Neural cell (in vitro differentiated cells): ENCODE results near the gene HLF. TPM values are rescaled to one million over a fixed set of nuclear protein-coding genes. Genes with fewer than 3 reads are reported as not detected.

Experiments
- H2AFZ ChIP-seq: fragments of 200-600, 300-800 bp; sonication (generic), shearing (Covaris generic); 2 replicates; pipeline ENCODE4 v1.6.0; 2014; ENCODE audit warnings: low read depth, mild to moderate bottlenecking, antibody characterized with exemption, low read length, moderate library complexity
- H3F3A ChIP-seq: fragments of 200-600 bp; shearing (Covaris generic); 2 replicates; pipeline ENCODE4 v1.6.1; 2016; ENCODE audit warnings: mild to moderate bottlenecking, moderate library complexity, mixed read lengths, antibody characterized with exemption, low read length; ENCODE audit not compliant: insufficient read depth, poor library complexity, severe bottlenecking
- H3K27ac ChIP-seq: fragments of 200-600, 300-800 bp; sonication (generic), shearing (Covaris generic); 2 replicates; pipeline ENCODE4 v1.5.1; 2014; ENCODE audit warnings: mild to moderate bottlenecking, low read length, moderate library complexity
- H3K27me3 ChIP-seq: fragments of 300-800, 200-600 bp; sonication (generic), shearing (Covaris generic); 2 replicates; pipeline ENCODE4 v1.6.0; 2014; ENCODE audit warnings: mild to moderate bottlenecking, low read depth, low read length, moderate library complexity; ENCODE audit not compliant: insufficient read depth
- H3K36me3 ChIP-seq: fragments of 300-800, 200-600 bp; sonication (generic), shearing (Covaris generic); 2 replicates; pipeline ENCODE4 v1.5.1; 2014; ENCODE audit warnings: mild to moderate bottlenecking, antibody characterized with exemption, low read length, moderate library complexity; ENCODE audit not compliant: insufficient read depth
- H3K4me2 ChIP-seq: fragments of 300-800, 200-600 bp; sonication (generic), shearing (Covaris generic); 2 replicates; pipeline ENCODE4 v1.6.0; 2014; ENCODE audit warnings: mild to moderate bottlenecking, low read length
- H3K4me3 ChIP-seq: fragments of 300-800, 200-600 bp; sonication (generic), shearing (Covaris generic); 2 replicates; pipeline ENCODE4 v1.5.1; 2014; ENCODE audit warnings: mild to moderate bottlenecking, low read length, moderate library complexity
- H3K79me2 ChIP-seq: fragments of 200-600 bp; shearing (Covaris generic); replicated peaks from 2 replicates; pipeline ENCODE4 v1.6.0; 2014; ENCODE audit warnings: mild to moderate bottlenecking, low read length, moderate library complexity; ENCODE audit not compliant: insufficient read depth
- H3K9ac ChIP-seq: fragments of 300-800, 200-600 bp; sonication (generic), shearing (Covaris generic); 2 replicates; pipeline ENCODE4 v1.6.1; 2016; ENCODE audit warnings: mild to moderate bottlenecking, low read length, mixed read lengths
- H3K9me2 ChIP-seq: fragments of 200-600 bp; shearing (Covaris generic); 2 replicates; pipeline ENCODE4 v1.6.1; 2016; ENCODE audit warnings: mild to moderate bottlenecking, low read length, mixed read lengths; ENCODE audit not compliant: insufficient read depth
- H3K9me3 ChIP-seq: fragments of 200-600, 300-800 bp; sonication (generic), shearing (Covaris generic); 2 replicates; pipeline ENCODE4 v1.6.1; 2016; ENCODE audit warnings: mild to moderate bottlenecking, mixed run types, low read length, moderate library complexity, mixed read lengths
- H4K20me1 ChIP-seq: fragments of 200-600 bp; shearing (Covaris generic); 2 replicates; pipeline ENCODE4 v1.6.1; 2016; ENCODE audit warnings: mild to moderate bottlenecking, mixed run types; ENCODE audit not compliant: insufficient read depth
- CTCF ChIP-seq: fragments of 450-650 bp; IDR thresholded peaks from 2 replicates; pipeline ENCODE4 v1.5.1; 2014; ENCODE audit warnings: antibody characterized with exemption, mild to moderate bottlenecking, moderate library complexity; ENCODE audit not compliant: poor library complexity, severe bottlenecking
- EP300 ChIP-seq: fragments of 450-650 bp; conservative IDR thresholded peaks from 2 replicates; pipeline ENCODE4 v1.6.1; 2014; ENCODE audit warnings: antibody characterized with exemption, mild to moderate bottlenecking, moderate library complexity; ENCODE audit not compliant: poor library complexity, severe bottlenecking
- EZH2 ChIP-seq: fragments of 200-600, 300-800 bp; shearing (Covaris generic), sonication (generic); IDR thresholded peaks from 2 replicates; pipeline ENCODE4 v1.6.1; 2014; ENCODE audit warnings: antibody characterized with exemption, low read length, borderline replicate concordance, mild to moderate bottlenecking; ENCODE audit not compliant: insufficient read depth, poor library complexity, severe bottlenecking
- MXI1 ChIP-seq: fragments of 450-650 bp; conservative IDR thresholded peaks from 2 replicates; pipeline ENCODE4 v1.6.1; 2014; ENCODE audit warnings: antibody characterized with exemption, mild to moderate bottlenecking; ENCODE audit not compliant: poor library complexity, severe bottlenecking
- POLR2AphosphoS5 ChIP-seq: IDR thresholded peaks from 2 replicates; pipeline ENCODE4 v1.6.1; 2012
- RAD21 ChIP-seq: fragments of 450-650 bp; conservative IDR thresholded peaks from 2 replicates; pipeline ENCODE4 v1.6.1; 2014; ENCODE audit warnings: antibody characterized with exemption, mild to moderate bottlenecking, moderate library complexity
- REST ChIP-seq: IDR thresholded peaks from 2 replicates; pipeline ENCODE4 v1.6.1; 2012; ENCODE audit warnings: borderline replicate concordance
- SMC3 ChIP-seq: fragments of 450-650 bp; conservative IDR thresholded peaks from 2 replicates; pipeline ENCODE4 v1.6.1; 2014; ENCODE audit warnings: antibody characterized with exemption, mild to moderate bottlenecking, moderate library complexity; ENCODE audit not compliant: poor library complexity
- TAF1 ChIP-seq: IDR thresholded peaks from 2 replicates; pipeline ENCODE4 v1.6.1; 2012; ENCODE audit warnings: low read depth
- polyA plus RNA-seq: library from polyadenylated mRNA; depleted of rRNA; stranded (reverse); fragments of >200 nt; gene quantifications from 2 replicates; pipeline ENCODE4 v1.2.3, GENCODE V29; 2014

HLF gene
- polyA plus RNA-seq, 1 donor from 2014 or later: 0.71 TPM

- Histone ChIP-seq H3K9me3 (no peaks in the 10 kb centered on the region), H4K20me1 (no peaks in the 10 kb centered on the region), H3K4me3 (no peak overlapping the region), H3K79me2 (no peaks in the 10 kb centered on the region), H3K27ac (no peak overlapping the region), H3K9me2 (no peaks in the 10 kb centered on the region), H3K36me3 (no peaks in the 10 kb centered on the region), H3F3A (no peaks in the 10 kb centered on the region), H3K4me2 (no peak overlapping the region), H3K9ac (no peak overlapping the region), H3K27me3 (no peaks in the 10 kb centered on the region), H2AFZ (no peak overlapping the region)
- TF ChIP-seq RAD21 (no peak), MXI1 (no peak), REST (no peak), POLR2AphosphoS5 (no peak), EZH2 (no peak), CTCF (no peak), SMC3 (no peak), TAF1 (no peak), EP300 (no peak)
Measured at GRCh38 chr17:55271958-55272710, 7.4 kb downstream of the HLF start.

- H3K9me3 ChIP-seq: no peaks in the 10 kb centered on the region
- H2AFZ ChIP-seq: no peak overlapping the region
- no peaks in the 10 kb centered on the region for H4K20me1 ChIP-seq
- H3K9me2 ChIP-seq: no peaks in the 10 kb centered on the region
- no peaks in the 10 kb centered on the region for H3K27me3 ChIP-seq
- no peaks in the 10 kb centered on the region for H3F3A ChIP-seq
- no peak overlapping the region for H3K27ac ChIP-seq
- no peak overlapping the region for H3K4me3 ChIP-seq
- TF ChIP-seq TAF1: no peak
- no peak overlapping the region for H3K4me2 ChIP-seq
- H3K36me3 ChIP-seq: no peaks in the 10 kb centered on the region
- no peak overlapping the region for H3K9ac ChIP-seq
- H3K79me2 ChIP-seq: no peaks in the 10 kb centered on the region
Measured at GRCh38 chr17:55272711-55273578, 8.2 kb downstream of the HLF start.
